GM23248 (cell line): ENCODE results near the gene GALNT12. TPM values are rescaled to one million over a fixed set of nuclear protein-coding genes. Genes with fewer than 3 reads are reported as not detected.
A peak's percentile ranks its signal among the peaks of the same experiment; 100 is the strongest.

Experiments used
- DNase-seq: peaks from one replicate; pipeline ENCODE4 v3.0.0-alpha.2; 2015
- H2AFZ ChIP-seq: fragments of 200-600 bp; sonication (generic); 2 replicates; pipeline ENCODE4 v1.6.1; 2016; ENCODE audit warnings: antibody characterized with exemption
- H3F3A ChIP-seq: fragments of 200-600 bp; sonication (generic); 2 replicates; pipeline ENCODE4 v1.6.1; 2016; ENCODE audit warnings: mild to moderate bottlenecking, antibody characterized with exemption, mixed run types; ENCODE audit not compliant: insufficient read depth
- H3K27ac ChIP-seq: fragments of 200-600 bp; sonication (generic); 2 replicates; pipeline ENCODE4 v1.5.1; 2016; ENCODE audit warnings: mild to moderate bottlenecking
- H3K27me3 ChIP-seq: fragments of 200-600 bp; sonication (generic); replicated peaks from 2 replicates; pipeline ENCODE4 v1.6.1; 2016; ENCODE audit warnings: mild to moderate bottlenecking; ENCODE audit not compliant: insufficient read depth
- H3K36me3 ChIP-seq: fragments of 200-600 bp; sonication (generic); 2 replicates; pipeline ENCODE4 v1.6.1; 2016; ENCODE audit warnings: low read depth, mild to moderate bottlenecking
- H3K4me1 ChIP-seq: fragments of 200-600 bp; sonication (generic); 2 replicates; pipeline ENCODE4 v1.6.1; 2016; ENCODE audit warnings: mild to moderate bottlenecking; ENCODE audit not compliant: insufficient read depth
- H3K4me2 ChIP-seq: fragments of 200-600 bp; sonication (generic); one replicate; pipeline ENCODE4 v1.6.1; 2016; ENCODE audit warnings: mild to moderate bottlenecking; ENCODE audit not compliant: unreplicated experiment
- H3K4me3 ChIP-seq: fragments of 200-600 bp; sonication (generic); 2 replicates; pipeline ENCODE4 v1.5.1; 2016; ENCODE audit warnings: mild to moderate bottlenecking
- H3K79me2 ChIP-seq: fragments of 200-600 bp; sonication (generic); 2 replicates; pipeline ENCODE4 v1.6.1; 2016; ENCODE audit warnings: mild to moderate bottlenecking; ENCODE audit not compliant: insufficient read depth
- H3K9ac ChIP-seq: fragments of 200-600 bp; sonication (generic); 2 replicates; pipeline ENCODE4 v1.6.1; 2016; ENCODE audit warnings: mild to moderate bottlenecking
- H3K9me2 ChIP-seq: fragments of 200-600 bp; sonication (generic); 2 replicates; pipeline ENCODE4 v1.6.1; 2016; ENCODE audit warnings: mixed run types, mild to moderate bottlenecking, moderate library complexity; ENCODE audit not compliant: insufficient read depth
- H3K9me3 ChIP-seq: fragments of 200-600 bp; sonication (generic); one replicate; pipeline ENCODE4 v1.6.1; 2017; ENCODE audit warnings: low read depth
- H4K20me1 ChIP-seq: fragments of 200-600 bp; sonication (generic); 2 replicates; pipeline ENCODE4 v1.6.0; 2016; ENCODE audit not compliant: insufficient read depth
- EZH2 ChIP-seq: fragments of 200-600 bp; sonication (generic); IDR thresholded peaks from 2 replicates; pipeline ENCODE4 v1.6.1; 2018; ENCODE audit warnings: antibody characterized with exemption, mild to moderate bottlenecking; ENCODE audit not compliant: insufficient read depth, poor library complexity, severe bottlenecking
- EZH2phosphoT487 ChIP-seq: fragments of 200-600 bp; sonication (generic); IDR thresholded peaks from 2 replicates; pipeline ENCODE4 v1.6.1; 2018; ENCODE audit warnings: antibody characterized with exemption, moderate library complexity, mild to moderate bottlenecking, low read depth; ENCODE audit not compliant: insufficient read depth
- WGBS, 2 experiments: methylation state at CpG; one replicate each; pipeline ENCODE4 v1.1.6; 2015 to 2017; ENCODE audit warnings: low lambda C conversion rate in 2 of 2, low coverage in 1 of 2; ENCODE audit errors: missing lambda C conversion rate in 2 of 2; 5-methylcytosine and 5-hydroxymethylcytosine counted together
- in situ Hi-C: fragments of 300-500 bp; cut with MboI; formaldehyde crosslinking; loops from 2 replicates; pipeline ENCODE4 v1.15.0; 2020
- polyA plus RNA-seq: library from polyadenylated mRNA; unstranded; fragments of >200 nt; fragmentation: Nextera tagmentation; extraction: Ambion mirVana; gene quantifications from 2 replicates; pipeline ENCODE4 v1.2.1, GENCODE V29; 2016
- total RNA-seq: library from RNA; depleted of rRNA; stranded (reverse); fragments of >200 nt; shearing (Covaris generic); gene quantifications from 2 replicates; pipeline ENCODE4 v1.2.3, GENCODE V29; 2014

The GALNT12 gene
- total and polyA plus RNA-seq, 2 experiments from 2014 or later = 0.74 to 10.1 TPM

DNA sequence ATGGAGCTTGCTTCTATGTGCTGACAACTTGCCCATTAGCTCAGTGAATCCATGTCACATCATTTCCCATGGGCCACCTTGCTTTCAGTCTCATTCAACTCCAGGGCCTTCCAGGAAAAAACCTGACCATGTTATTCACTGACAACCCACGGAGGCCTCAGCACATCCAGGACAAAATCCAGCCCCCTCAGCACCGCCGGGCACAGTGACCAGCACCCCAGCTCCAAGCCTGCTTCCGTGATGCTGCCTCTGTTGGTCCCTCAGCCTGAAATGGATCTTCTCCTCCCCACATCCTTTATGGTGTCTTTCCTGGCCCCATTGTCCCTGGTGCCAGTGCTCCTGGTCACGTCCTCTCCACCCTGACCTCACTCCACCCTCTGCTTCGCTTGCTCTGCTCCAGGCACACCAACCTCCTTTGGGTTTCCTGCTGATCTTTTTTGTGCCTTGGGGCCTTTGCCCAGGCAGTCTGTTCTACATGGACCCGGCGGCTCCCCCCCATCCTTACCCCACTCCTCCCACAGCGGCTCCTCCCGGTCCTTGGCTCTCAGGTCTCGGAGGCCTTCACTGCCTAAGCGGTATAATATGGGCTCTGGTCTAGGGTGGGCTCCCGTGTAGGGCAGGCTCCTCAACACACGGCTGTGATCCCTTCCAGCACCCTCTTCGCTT is 36.1 kb upstream of the GALNT12 start:
- Histone ChIP-seq H3K36me3 (peaks cover 22% of the 10 kb centered on the region; the same call in 1 of the 2 replicates), H2AFZ (no peak overlapping the region), H4K20me1 (no peaks in the 10 kb centered on the region), H3K4me2 (no peak overlapping the region), H3K9me3 (no peaks in the 10 kb centered on the region), H3K9ac (no peak overlapping the region), H3K4me3 (no peak overlapping the region), H3K27me3 (no peaks in the 10 kb centered on the region), H3K27ac (no peak overlapping the region), H3F3A (no peaks in the 10 kb centered on the region), H3K9me2 (no peaks in the 10 kb centered on the region), H3K79me2 (no peaks in the 10 kb centered on the region), H3K4me1 (no peaks in the 10 kb centered on the region)
- in situ Hi-C loops = loop anchor here (5.0 kb wide), 1 partner anchor 454 kb away; no protein-coding TSS in a partner anchor
- DNase-seq = no peak
- TF ChIP-seq EZH2 (no peak), EZH2phosphoT487 (no peak)
- WGBS, 2 experiments = 92 to 94% methylated on average over 14 to 15 of the region's 15 CpGs

DNA sequence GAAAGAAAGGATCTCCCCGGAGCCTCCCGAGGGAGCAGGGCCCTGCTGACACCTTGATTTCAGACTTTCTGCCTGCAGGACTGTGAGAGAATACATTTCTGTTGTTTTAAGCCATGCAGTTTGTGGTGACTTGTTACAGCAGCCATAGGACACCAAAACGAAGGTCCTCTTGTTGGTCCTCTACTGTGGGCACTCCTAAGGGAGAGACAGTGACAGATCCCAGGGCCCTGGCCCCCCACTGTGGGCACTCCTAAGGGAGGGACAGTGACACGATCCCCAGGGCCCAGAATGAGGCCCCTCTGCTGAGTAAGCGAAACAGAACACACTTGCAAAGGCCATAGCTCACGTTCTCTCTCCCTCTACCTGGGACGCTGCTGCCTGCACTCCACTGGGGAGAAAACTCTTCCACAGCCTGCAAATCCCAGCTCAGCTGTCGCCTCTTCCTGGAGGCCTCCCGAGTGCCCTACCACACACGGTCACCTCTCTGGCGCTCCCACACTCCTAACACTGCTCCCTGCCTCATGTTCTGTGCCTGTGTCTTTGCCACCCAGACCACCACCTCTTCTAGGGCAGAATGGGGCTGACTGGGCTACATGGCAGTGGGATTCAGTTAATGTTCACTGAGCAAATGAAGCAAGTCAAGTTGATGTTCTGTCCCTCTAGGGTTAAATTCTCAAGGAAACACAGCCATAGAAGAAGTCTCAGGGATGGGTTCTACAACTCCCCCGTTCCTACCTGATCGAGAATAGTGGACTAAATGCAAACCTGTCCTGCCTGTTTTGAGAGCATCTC is 34.9 kb upstream of the GALNT12 start:
- H3F3A ChIP-seq = no peaks in the 10 kb centered on the region
- DNase-seq = no peak
- peaks cover 22% of the 10 kb centered on the region; the same call in 1 of the 2 replicates for H3K36me3 ChIP-seq
- in situ Hi-C loops = loop anchor here (5.0 kb wide), 1 partner anchor 455 kb away; no protein-coding TSS in a partner anchor
- H3K4me1 ChIP-seq = no peaks in the 10 kb centered on the region
- no peak overlapping the region for H2AFZ ChIP-seq
- H3K27ac ChIP-seq = no peak overlapping the region
- H4K20me1 ChIP-seq = no peaks in the 10 kb centered on the region
- H3K4me2 ChIP-seq = no peak overlapping the region
- 94 to 95% methylated on average over 13 of the region's 13 CpGs for WGBS, 2 experiments
- no peaks in the 10 kb centered on the region for H3K9me2 ChIP-seq
- H3K4me3 ChIP-seq = no peak overlapping the region
- no peaks in the 10 kb centered on the region for H3K27me3 ChIP-seq
- H3K9ac ChIP-seq = no peak overlapping the region
- H3K9me3 ChIP-seq = no peaks in the 10 kb centered on the region
- no peak for TF ChIP-seq EZH2phosphoT487
- TF ChIP-seq EZH2 = no peak
- no peaks in the 10 kb centered on the region for H3K79me2 ChIP-seq

DNA sequence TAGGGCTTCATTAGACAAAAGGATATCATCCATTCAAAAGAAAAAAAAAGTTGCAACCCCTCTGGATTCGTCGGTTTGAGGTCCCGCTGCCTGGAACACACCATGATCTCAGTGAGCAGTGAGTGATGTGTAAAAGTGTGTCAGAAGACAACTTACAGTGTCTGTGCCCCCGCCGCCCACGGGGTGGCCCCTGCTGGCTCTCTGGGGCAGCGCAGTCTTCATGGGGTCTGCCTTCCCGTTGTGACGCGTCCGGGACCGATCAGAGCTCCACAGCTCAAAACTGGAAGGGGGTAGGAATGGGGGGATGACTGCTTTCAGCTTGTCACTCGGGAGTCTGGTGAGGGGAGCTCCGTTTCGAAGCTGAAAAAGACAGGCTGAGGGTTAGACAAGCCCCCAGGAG is 33.7 kb upstream of the GALNT12 start:
- no peak overlapping the region for H2AFZ ChIP-seq
- no peaks in the 10 kb centered on the region for H3K79me2 ChIP-seq
- H3K9ac ChIP-seq = no peak overlapping the region
- no peaks in the 10 kb centered on the region for H3K4me1 ChIP-seq
- H3F3A ChIP-seq = no peaks in the 10 kb centered on the region
- peaks cover 22% of the 10 kb centered on the region; the same call in 1 of the 2 replicates for H3K36me3 ChIP-seq
- H3K27ac ChIP-seq = no peak overlapping the region
- no peak for DNase-seq
- H3K4me2 ChIP-seq = no peak overlapping the region
- no peak for TF ChIP-seq EZH2phosphoT487
- no peak for TF ChIP-seq EZH2
- no peaks in the 10 kb centered on the region for H4K20me1 ChIP-seq
- no peaks in the 10 kb centered on the region for H3K9me3 ChIP-seq
- 91 to 92% methylated on average over 15 of the region's 15 CpGs for WGBS, 2 experiments
- no peaks in the 10 kb centered on the region for H3K27me3 ChIP-seq
- no peak overlapping the region for H3K4me3 ChIP-seq
- H3K9me2 ChIP-seq = no peaks in the 10 kb centered on the region
- in situ Hi-C loops = loop anchor here (5.0 kb wide), 1 partner anchor 456 kb away; no protein-coding TSS in a partner anchor

- no peaks in the 10 kb centered on the region for H3K4me1 ChIP-seq
- TF ChIP-seq EZH2 (no peak), EZH2phosphoT487 (no peak)
- no peaks in the 10 kb centered on the region for H3K9me3 ChIP-seq
- no peak overlapping the region for H3K4me3 ChIP-seq
- no peaks in the 10 kb centered on the region for H3K27me3 ChIP-seq
- H3F3A ChIP-seq = no peaks in the 10 kb centered on the region
- WGBS, 2 experiments = 84% methylated on average over 9 of the region's 9 CpGs
- H3K27ac ChIP-seq = no peak overlapping the region
- peaks cover 22% of the 10 kb centered on the region; the same call in 1 of the 2 replicates for H3K36me3 ChIP-seq
- in situ Hi-C loops = loop anchor here (5.0 kb wide), 1 partner anchor 457 kb away; no protein-coding TSS in a partner anchor
- no peak overlapping the region for H3K4me2 ChIP-seq
- DNase-seq = peak; percentile 52
- no peak overlapping the region for H3K9ac ChIP-seq
- no peaks in the 10 kb centered on the region for H4K20me1 ChIP-seq
- no peaks in the 10 kb centered on the region for H3K9me2 ChIP-seq
- H2AFZ ChIP-seq = no peak overlapping the region
- H3K79me2 ChIP-seq = no peaks in the 10 kb centered on the region
These were observed 32.7 kb upstream of the GALNT12 start for GRCh38 chr9:98774746-98775145.
